GM12878 (cell line): ENCODE data around the gene DNAH5. TPM values are rescaled to one million over a fixed set of nuclear protein-coding genes. Genes with fewer than 3 reads are reported as not detected.

Experiments used
- ATAC-seq: fragments of 200-7000 bp; cut with Tn5 transposase; 3 replicates; pipeline ENCODE4 v1.9.1; 2020; ENCODE audit warnings: mild to moderate bottlenecking, moderate library complexity
- BruUV-seq: library from RNA; stranded (reverse); fragments of 400-500 nt; replicated peaks from 2 replicates; lab custom pipeline; 2021; lab: Mats Ljungman, UMichigan
- CTCF ChIA-PET: fragments of 300-600 bp; sonication (Branson Sonifier 250); formaldehyde crosslinking; extraction: SDS; loops from one replicate; lab custom pipeline; 2021; ENCODE audit warnings: inconsistent platforms; lab: Yijun Ruan, JAX
- POLR2A ChIA-PET: fragments of 350-600 bp; formaldehyde crosslinking; extraction: SDS; loops from one replicate; lab custom pipeline; 2021; ENCODE audit warnings: inconsistent platforms; lab: Charles Lee
- RAD21 ChIA-PET: fragments of 300-600 bp; sonication (Branson Sonifier 250); formaldehyde crosslinking; loops from one replicate; lab custom pipeline; 2023; ENCODE audit warnings: antibody characterized with exemption; ENCODE audit not compliant: unreplicated experiment; lab: Charles Lee
- SMC1A ChIA-PET: fragments of 300-600 bp; sonication (Branson Sonifier 250); formaldehyde crosslinking; loops from one replicate; lab custom pipeline; 2023; ENCODE audit not compliant: unreplicated experiment, uncharacterized antibody; lab: Charles Lee
- DNase-seq: peaks from one replicate; pipeline ENCODE4 v3.0.0-alpha.2; 2011; ENCODE audit warnings: low read depth, low spot score
- FAIRE-seq: peaks from 3 replicates; lab custom pipeline; 2011; peaks lifted over from hg19 to GRCh38; lab: Jason Lieb, UNC
- H2AFZ ChIP-seq: 2 replicates; pipeline ENCODE4 v1.6.0; 2011; ENCODE audit warnings: low read depth, low read length, control low read depth; ENCODE audit not compliant: control insufficient read depth
- H3K27ac ChIP-seq: 2 replicates; pipeline ENCODE4 v1.5.1; 2011; ENCODE audit warnings: control low read depth; ENCODE audit not compliant: control insufficient read depth, insufficient read depth
- H3K27me3 ChIP-seq, 2 experiments: replicated peaks in 1 of 2; 2 replicates each; pipeline versions ENCODE4 v1.6.0 to v1.6.1; 2011; ENCODE audit warnings: low read length in 1 of 2; ENCODE audit not compliant: control insufficient read depth in 2 of 2, insufficient read depth in 2 of 2
- H3K36me3 ChIP-seq, 2 experiments: 2 replicates each; pipeline ENCODE4 v1.5.1; 2011; ENCODE audit warnings: low read length in 1 of 2; ENCODE audit not compliant: control insufficient read depth in 2 of 2, insufficient read depth in 2 of 2
- H3K4me1 ChIP-seq: 2 replicates; pipeline ENCODE4 v1.6.1; 2011; ENCODE audit warnings: mild to moderate bottlenecking, low read length, moderate library complexity, mixed read lengths; ENCODE audit not compliant: control insufficient read depth, insufficient read depth
- H3K4me2 ChIP-seq: 2 replicates; pipeline ENCODE4 v1.6.0; 2011; ENCODE audit warnings: control low read depth; ENCODE audit not compliant: control insufficient read depth, insufficient read depth
- H3K4me3 ChIP-seq: fragments of 200-600 bp; sonication (generic); 2 replicates; pipeline ENCODE4 v1.5.1; 2016
- H3K79me2 ChIP-seq: 2 replicates; pipeline ENCODE4 v1.6.0; 2011; ENCODE audit warnings: low read length; ENCODE audit not compliant: control insufficient read depth, insufficient read depth
- H3K9ac ChIP-seq: 2 replicates; pipeline ENCODE4 v1.8.0; 2011; ENCODE audit warnings: low read length, control low read depth, mixed read lengths; ENCODE audit not compliant: control insufficient read depth, insufficient read depth
- H3K9me3 ChIP-seq: replicated peaks from 3 replicates; pipeline ENCODE4 v1.5.1; 2011; ENCODE audit warnings: mild to moderate bottlenecking, low read length; ENCODE audit not compliant: control insufficient read depth, insufficient read depth
- H4K20me1 ChIP-seq: 2 replicates; pipeline ENCODE4 v1.6.0; 2011; ENCODE audit not compliant: control insufficient read depth, insufficient read depth
- CHD2 ChIP-seq: IDR thresholded peaks from 2 replicates; pipeline ENCODE4 v1.6.1; 2011; ENCODE audit warnings: low read depth, low read length, improper control_type of control experiment, borderline replicate concordance
- CREB1 ChIP-seq: IDR thresholded peaks from 2 replicates; pipeline ENCODE4 v1.6.1; 2012; ENCODE audit warnings: low read depth, mild to moderate bottlenecking, inconsistent platforms
- EZH2 ChIP-seq: IDR thresholded peaks from 2 replicates; pipeline ENCODE4 v1.6.1; 2012; ENCODE audit warnings: low read depth, mild to moderate bottlenecking, control low read depth, inconsistent platforms, low read length, borderline replicate concordance; ENCODE audit not compliant: control insufficient read depth
- NFYA ChIP-seq: IDR thresholded peaks from 2 replicates; pipeline ENCODE4 v1.6.1; 2011; ENCODE audit warnings: low read depth, mild to moderate bottlenecking, low read length, improper control_type of control experiment, borderline replicate concordance
- RCOR1 ChIP-seq: conservative IDR thresholded peaks from 2 replicates; pipeline ENCODE4 v1.6.1; 2012; ENCODE audit warnings: low read depth, low read length, improper control_type of control experiment
- SRF ChIP-seq, 2 experiments: IDR thresholded peaks; 2 replicates each; pipeline ENCODE4 v1.6.1; 2011; ENCODE audit warnings: low read depth in 2 of 2, low read length in 2 of 2, mild to moderate bottlenecking in 1 of 2, moderate library complexity in 1 of 2
- ZNF622 ChIP-seq: fragments of 450-650 bp; IDR thresholded peaks from 2 replicates; pipeline ENCODE4 v1.6.1; 2017; ENCODE audit warnings: mild to moderate bottlenecking, inconsistent platforms
- in situ Hi-C: fragments of 300-500 bp; cut with MboI; formaldehyde crosslinking; loops from 9 replicates; pipeline ENCODE4 v1.14.3; 2018; ENCODE audit warnings: mixed read lengths
- intact Hi-C: fragments of 100-400 bp; cut with micrococcal nuclease; formaldehyde crosslinking; loops from one replicate; pipeline ENCODE4 v1.14.2; 2022; ENCODE audit not compliant: unreplicated experiment
- polyA plus RNA-seq, 11 experiments: library from polyadenylated mRNA; depleted of rRNA in 4 of 11; unstranded in 6 of 11; stranded (reverse) in 5 of 11; fragments of >200 nt; fragmentation: Nextera tagmentation in 4 of 11; fragmentation: Illumina TruSeq in 1 of 11; extraction: Ambion mirVana in 4 of 11; extraction: Trizol in 1 of 11; gene quantifications; 1 replicate in 1 of 11; 2 replicates in 10 of 11; pipeline versions ENCODE4 v1.2.1 to v1.2.3, GENCODE V29; 2011 to 2016; ENCODE audit warnings: inconsistent platforms in 2 of 11, missing spikeins in 2 of 11, low read depth in 1 of 11
- total RNA-seq, 4 experiments: library from RNA; depleted of rRNA in 3 of 4; stranded (reverse); fragments of >200 nt in 3 of 4; fragmentation: Illumina TruSeq in 1 of 4; extraction: Trizol in 1 of 4; gene quantifications; 2 replicates each; pipeline versions ENCODE4 v1.2.1 to v1.2.3, GENCODE V29; 2013 to 2021
- TF ChIP-seq, protein P1 (sequence below): fragments of 450-650 bp; IDR thresholded peaks from 2 replicates; pipeline ENCODE4 v1.6.1; 2018; ENCODE audit warnings: borderline replicate concordance, mild to moderate bottlenecking; ENCODE audit not compliant: partially characterized antibody

DNAH5 gene
- total and polyA plus RNA-seq, 10 of the 15 experiments (the other 5 are each of a cell fraction or from before 2014, with no cell fraction given) = under 0.01 to 0.30 (median 0.07) TPM; not detected in 7

DNA sequence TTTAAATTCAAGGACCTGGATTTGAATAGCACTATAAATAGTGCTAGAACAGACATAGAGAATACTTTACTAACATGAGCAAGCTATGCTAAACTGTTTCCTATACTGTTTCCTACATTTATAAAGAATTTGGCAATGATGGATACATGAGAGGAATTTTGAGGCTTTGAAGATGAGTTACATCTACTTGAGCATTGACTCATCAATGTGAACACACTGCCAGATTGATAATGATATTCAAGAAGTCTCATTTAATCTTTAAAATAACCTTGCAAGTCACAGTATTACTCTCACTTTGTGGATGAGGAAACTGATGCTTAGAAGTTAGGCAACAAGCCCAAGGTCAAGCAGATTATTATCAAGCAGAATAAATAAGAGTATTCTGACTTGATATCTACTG, 281.9 kb downstream of the DNAH5 start:
- SMC1A ChIA-PET = no interaction called here
- Histone ChIP-seq H3K4me3 (no peak overlapping the region), H3K36me3 (no peaks in the 10 kb centered on the region), H3K9ac (no peak overlapping the region), H3K79me2 (no peaks in the 10 kb centered on the region), H3K27me3 (no peaks in the 10 kb centered on the region), H3K4me1 (no peaks in the 10 kb centered on the region), H3K4me2 (no peak overlapping the region), H4K20me1 (no peaks in the 10 kb centered on the region), H2AFZ (no peak overlapping the region), H3K27ac (no peak overlapping the region), H3K9me3 (no peaks in the 10 kb centered on the region)
- no peak for DNase-seq
- ATAC-seq = no peak
- RAD21 ChIA-PET = no interaction called here
- TF ChIP-seq NFYA (no peak), SRF (IDR thresholded peaks at IDR 0.05; ENCODE audit: low read depth in 2 of 2, low read length in 2 of 2) (no peak), EZH2 (no peak), CHD2 (no peak), ZNF622 (no peak), RCOR1 (no peak), CREB1 (no peak)
- TF ChIP-seq, protein P1, sequence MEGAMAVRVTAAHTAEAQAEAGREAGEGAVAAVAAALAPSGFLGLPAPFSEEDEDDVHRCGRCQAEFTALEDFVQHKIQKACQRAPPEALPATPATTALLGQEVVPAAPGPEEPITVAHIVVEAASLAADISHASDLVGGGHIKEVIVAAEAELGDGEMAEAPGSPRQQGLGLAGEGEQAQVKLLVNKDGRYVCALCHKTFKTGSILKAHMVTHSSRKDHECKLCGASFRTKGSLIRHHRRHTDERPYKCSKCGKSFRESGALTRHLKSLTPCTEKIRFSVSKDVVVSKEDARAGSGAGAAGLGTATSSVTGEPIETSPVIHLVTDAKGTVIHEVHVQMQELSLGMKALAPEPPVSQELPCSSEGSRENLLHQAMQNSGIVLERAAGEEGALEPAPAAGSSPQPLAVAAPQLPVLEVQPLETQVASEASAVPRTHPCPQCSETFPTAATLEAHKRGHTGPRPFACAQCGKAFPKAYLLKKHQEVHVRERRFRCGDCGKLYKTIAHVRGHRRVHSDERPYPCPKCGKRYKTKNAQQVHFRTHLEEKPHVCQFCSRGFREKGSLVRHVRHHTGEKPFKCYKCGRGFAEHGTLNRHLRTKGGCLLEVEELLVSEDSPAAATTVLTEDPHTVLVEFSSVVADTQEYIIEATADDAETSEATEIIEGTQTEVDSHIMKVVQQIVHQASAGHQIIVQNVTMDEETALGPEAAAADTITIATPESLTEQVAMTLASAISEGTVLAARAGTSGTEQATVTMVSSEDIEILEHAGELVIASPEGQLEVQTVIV = no peak
- in situ Hi-C loops = no loop called here
- CTCF ChIA-PET = no interaction called here
- no TSS peak for BruUV-seq
- no peak for FAIRE-seq
- intact Hi-C loops = no loop called here
- POLR2A ChIA-PET = no interaction called here
